Measurements from ENCODE around the gene ERBB3.

The ERBB3 gene

GRCh38 chr12:56141946-56142784 is 62.2 kb downstream of the ERBB3 start:
- DNase-seq = no peak

DNA sequence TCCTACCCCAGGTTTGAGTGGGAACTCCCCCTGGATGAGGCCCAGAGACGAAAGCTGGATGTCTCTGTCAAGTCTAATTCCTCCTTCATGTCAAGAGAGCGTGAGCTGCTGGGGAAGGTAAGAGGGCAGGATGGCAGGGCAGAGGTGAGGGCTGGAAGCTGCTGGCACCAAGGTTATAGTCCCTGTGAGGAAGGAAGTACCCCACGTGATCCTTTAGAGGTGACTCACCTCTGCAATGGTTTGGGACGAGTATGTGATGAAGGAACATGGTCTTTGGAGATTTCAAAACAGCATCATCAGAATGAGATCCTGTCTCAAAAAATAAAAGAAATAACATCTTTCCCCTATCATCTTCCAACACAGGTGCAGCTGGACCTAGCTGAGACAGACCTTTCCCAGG is 63.3 kb downstream of the ERBB3 start:
- DNase-seq = no peak

GRCh38 chr12:56143870-56144269 is 63.9 kb downstream of the ERBB3 start:
- DNase-seq = no peak

- DNase-seq = no peak
Observed at GRCh38 chr12:56145217-56145616, 65.3 kb downstream of the ERBB3 start.

DNA sequence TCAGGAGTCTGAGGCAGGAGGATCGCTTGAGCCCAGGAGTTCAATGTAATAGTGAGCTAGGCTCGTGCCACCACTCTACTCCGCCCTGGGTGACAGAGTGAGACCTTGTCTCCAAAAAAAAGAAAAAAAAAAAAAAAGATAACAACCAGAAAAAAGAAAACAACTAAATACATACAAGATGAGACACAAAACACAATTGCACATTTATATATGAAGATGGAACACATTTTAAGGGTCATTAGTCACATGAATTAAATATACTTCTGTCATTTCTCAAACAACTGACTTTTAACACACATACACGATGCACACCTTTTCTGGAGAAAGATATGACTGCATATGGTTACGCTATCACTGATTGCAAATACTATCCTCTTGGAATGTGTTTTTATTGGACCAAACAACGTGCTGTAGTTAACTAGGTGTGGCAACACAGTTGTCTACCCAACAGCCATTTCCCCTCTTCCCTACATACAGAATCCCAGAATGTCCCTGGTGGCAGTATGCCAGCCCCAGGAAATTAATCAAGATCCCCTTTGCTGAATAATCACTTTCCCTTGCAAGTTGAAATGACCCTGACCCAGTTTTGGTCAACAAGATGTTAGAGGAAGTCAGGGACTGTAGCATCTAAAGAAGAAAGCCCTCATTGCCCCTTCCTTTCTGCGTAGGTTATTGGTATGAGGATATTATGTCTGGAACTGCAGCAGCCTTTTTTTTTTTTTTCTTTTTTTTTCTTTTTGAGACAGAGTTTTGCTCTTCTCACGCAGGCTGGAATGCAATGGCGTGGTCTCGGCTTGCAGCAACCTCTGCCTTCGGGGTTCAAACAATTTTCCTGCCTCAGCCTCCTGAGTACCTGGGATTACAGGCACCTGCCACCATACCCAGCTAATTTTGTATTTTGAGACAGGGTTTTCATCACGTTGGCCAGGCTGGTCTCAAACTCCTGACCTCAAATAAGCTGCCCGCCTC is 66.8 kb downstream of the ERBB3 start:
- DNase-seq = no peak

- DNase-seq = no peak
Observed at GRCh38 chr12:56150563-56150962, 70.6 kb downstream of the ERBB3 start.

- DNase-seq = peak; percentile 37 to 63 (median 48)
Observed at GRCh38 chr12:56151672-56152131, 71.7 kb downstream of the ERBB3 start.

DNA sequence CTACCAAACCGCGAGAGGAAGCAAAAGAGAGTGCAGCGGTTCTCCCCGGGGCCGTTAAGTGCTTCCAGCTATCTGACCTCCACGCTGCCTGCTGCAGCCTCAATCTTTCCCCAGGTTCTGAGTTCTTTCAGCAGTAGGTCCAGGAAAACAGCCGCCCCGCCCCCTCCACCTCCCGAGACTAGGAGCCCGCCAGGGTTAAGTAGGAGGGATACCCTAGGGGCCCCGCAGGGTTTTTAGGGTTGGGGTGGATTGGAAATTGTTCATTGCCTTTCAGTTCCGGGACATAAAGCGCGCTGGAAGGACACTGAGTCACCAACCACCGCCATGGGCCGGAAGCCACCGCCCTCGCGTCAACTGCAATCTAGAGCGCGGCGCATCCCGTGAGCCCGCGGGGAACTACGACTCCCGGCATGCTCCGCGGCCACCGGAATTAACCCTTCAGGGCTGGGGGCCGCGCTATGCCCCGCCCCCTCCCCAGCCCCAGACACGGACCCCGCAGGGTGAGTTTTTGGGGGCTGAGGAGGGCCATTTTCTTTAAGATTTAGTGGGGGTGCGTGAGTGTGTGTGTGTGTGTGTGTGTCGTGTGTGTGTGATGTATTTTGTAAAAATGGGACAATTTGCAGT is 72.3 kb downstream of the ERBB3 start, which contains the start of gene MYL6B:
Gene MYL6B, plus strand, starts transcription at position 456 of the 624 bp plus-strand sequence. CDS start 1,332 bp downstream, outside the sequence.
- DNase-seq = peak; percentile 79 to 91 (median 84)

All from activated naive CD4-positive, alpha-beta T cell (primary cell).